GM12865 (cell line): ENCODE measurements around the gene FUBP3.
"Not testable (repeated sequence)": the region's sequence is repeated elsewhere in the genome, so short reads cannot be mapped to it uniquely, and the experiment has no call there.

Experiments used
- DNase-seq: peaks from one replicate; pipeline ENCODE4 v3.0.0; 2010; ENCODE audit warnings: low read depth
- H3K4me3 ChIP-seq: 2 replicates; pipeline ENCODE4 v1.5.1; 2011; ENCODE audit warnings: mild to moderate bottlenecking, low read depth, low read length, control low read depth
- CTCF ChIP-seq: IDR thresholded peaks from 2 replicates; pipeline ENCODE4 v1.5.1; 2011; ENCODE audit warnings: low read length, control low read depth, low read depth, inconsistent platforms; ENCODE audit not compliant: insufficient read depth; ENCODE audit errors: missing control alignments

The FUBP3 gene

DNA sequence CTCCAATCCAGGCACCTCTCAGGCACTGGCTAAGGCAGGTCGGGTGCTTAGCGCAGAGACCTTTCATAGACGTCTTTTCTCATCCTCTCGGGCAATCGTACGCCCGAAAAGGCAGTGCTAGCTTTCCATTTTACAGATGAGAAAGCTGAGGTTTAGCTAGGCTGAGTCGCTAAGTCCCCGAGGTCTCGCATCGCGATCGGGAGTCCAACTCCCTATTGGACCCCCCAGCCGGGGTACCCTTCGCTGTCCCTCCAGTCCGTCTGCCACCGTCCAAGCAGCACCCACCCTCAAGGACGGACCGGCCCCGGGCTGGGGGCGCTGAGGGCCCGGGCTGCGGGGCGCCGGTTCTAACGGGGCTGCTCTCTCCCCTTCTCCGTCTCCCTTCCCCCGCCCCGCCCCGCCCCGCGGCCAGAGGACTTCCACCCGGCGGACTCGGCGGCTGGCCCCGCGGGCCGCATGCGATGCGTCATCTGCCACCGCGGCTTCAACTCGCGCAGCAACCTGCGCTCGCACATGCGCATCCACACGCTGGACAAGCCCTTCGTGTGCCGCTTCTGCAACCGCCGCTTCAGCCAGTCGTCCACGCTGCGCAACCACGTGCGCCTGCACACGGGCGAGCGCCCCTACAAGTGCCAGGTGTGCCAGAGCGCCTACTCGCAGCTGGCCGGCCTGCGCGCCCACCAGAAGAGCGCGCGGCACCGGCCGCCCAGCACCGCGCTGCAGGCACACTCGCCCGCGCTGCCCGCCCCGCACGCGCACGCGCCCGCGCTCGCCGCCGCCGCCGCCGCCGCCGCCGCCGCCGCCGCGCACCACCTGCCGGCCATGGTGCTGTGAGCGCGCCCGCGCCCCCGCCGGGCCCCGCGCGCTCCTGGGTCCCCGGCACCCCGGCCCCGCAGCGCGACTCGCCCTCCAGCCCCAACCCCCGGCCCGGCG, 101.7 kb downstream of the FUBP3 start:
- no peak for TF ChIP-seq CTCF
- DNase-seq, result peak; percentile 87
- peak overlapping the region; percentile 73 for H3K4me3 ChIP-seq

- peak overlapping the region; percentile 73 for H3K4me3 ChIP-seq
- TF ChIP-seq CTCF, result no peak
- DNase-seq, result peak; percentile 29
Observed at GRCh38 chr9:130681769-130682420, 102.5 kb downstream of the FUBP3 start.

GRCh38 chr9:130682421-130683121, 103.2 kb downstream of the FUBP3 start:
- DNase-seq, result peak; percentile 64
- peak; percentile 70 for TF ChIP-seq CTCF
- peak overlapping the region; percentile 73 for H3K4me3 ChIP-seq

- no peak for DNase-seq
- no peak overlapping the region for H3K4me3 ChIP-seq
- no peak for TF ChIP-seq CTCF
Observed at GRCh38 chr9:130685104-130685503, 105.7 kb downstream of the FUBP3 start.

- DNase-seq, H3K4me3 ChIP-seq: not testable (repeated sequence)
Observed at GRCh38 chr9:130685945-130686344, 106.6 kb downstream of the FUBP3 start.

GRCh38 chr9:130687615-130688014, 108.2 kb downstream of the FUBP3 start:
- DNase-seq, result no peak
- no peak for TF ChIP-seq CTCF
- H3K4me3 ChIP-seq, result no peak overlapping the region
